RPMI7951 (cell line): ENCODE data around the gene KLK10. TPM values are rescaled to one million over a fixed set of nuclear protein-coding genes. Genes with fewer than 3 reads are reported as not detected.
"Not testable (repeated sequence)": the region's sequence is repeated elsewhere in the genome, so short reads cannot be mapped to it uniquely, and the experiment has no call there.

ENCODE experiments used
- DNase-seq: peaks from one replicate; pipeline ENCODE4 v3.0.0-alpha.2; 2012; ENCODE audit warnings: low read depth
- total RNA-seq: library from RNA; depleted of rRNA; stranded (reverse); fragments of >200 nt; shearing (Covaris generic); gene quantifications from 2 replicates; pipeline ENCODE4 v1.2.3, GENCODE V29; 2014

KLK10 gene
- total RNA-seq, 1 experiment from 2014 or later = not detected

- no peak for DNase-seq
Measured at GRCh38 chr19:51002089-51002532, 17.4 kb downstream of the KLK10 start.

- DNase-seq = no peak
Measured at GRCh38 chr19:51001515-51001914, 18.0 kb downstream of the KLK10 start, which contains the start of gene KLK8. KLK8 (minus strand) TSS chr19:51001604; CDS start chr19:51001167, 437 bp downstream.

GRCh38 chr19:51000981-51001380, 18.5 kb downstream of the KLK10 start:
- DNase-seq = no peak

GRCh38 chr19:51000426-51000825, 19.1 kb downstream of the KLK10 start:
- DNase-seq = no peak

GRCh38 chr19:50998686-50999085, 20.8 kb downstream of the KLK10 start:
- DNase-seq = no peak

- no peak for DNase-seq
Measured at GRCh38 chr19:50998061-50998460, 21.4 kb downstream of the KLK10 start.

- DNase-seq = peak; percentile 11
Measured at GRCh38 chr19:50994129-50994528, 25.4 kb downstream of the KLK10 start.

- no peak for DNase-seq
Measured at GRCh38 chr19:50992666-50993035, 26.9 kb downstream of the KLK10 start.

- not testable (repeated sequence) for DNase-seq
Measured at GRCh38 chr19:50984416-50984815, 35.1 kb downstream of the KLK10 start.

GRCh38 chr19:50983625-50984292, 35.8 kb downstream of the KLK10 start, which contains the start of gene KLK7:
KLK7 (minus strand) TSS chr19:50983917; CDS start chr19:50982399, 1,518 bp downstream.
- no peak for DNase-seq

GRCh38 chr19:50982186-50982585, 37.3 kb downstream of the KLK10 start:
- no peak for DNase-seq

GRCh38 chr19:50981587-50982146, 37.8 kb downstream of the KLK10 start:
- DNase-seq = no peak

- DNase-seq = no peak
Measured at GRCh38 chr19:50980208-50980607, 39.3 kb downstream of the KLK10 start.

- no peak for DNase-seq
Measured at GRCh38 chr19:50979758-50980157, 39.8 kb downstream of the KLK10 start.

- DNase-seq = no peak
Measured at GRCh38 chr19:50978772-50979390, 40.6 kb downstream of the KLK10 start.

- DNase-seq = no peak
Measured at GRCh38 chr19:50977626-50978025, 41.9 kb downstream of the KLK10 start.

GRCh38 chr19:50975766-50976165, 43.7 kb downstream of the KLK10 start:
- DNase-seq = peak; percentile 16

GRCh38 chr19:50974702-50975556, 44.6 kb downstream of the KLK10 start:
- DNase-seq = no peak

- DNase-seq = no peak
Measured at GRCh38 chr19:50972795-50973376, 46.6 kb downstream of the KLK10 start.

GRCh38 chr19:50969810-50970209, 49.7 kb downstream of the KLK10 start:
- not testable (repeated sequence) for DNase-seq

GRCh38 chr19:50969413-50969760, 50.1 kb downstream of the KLK10 start, which contains the start of gene KLK6:
KLK6 (minus strand) TSS chr19:50969591; CDS start chr19:50968104, 1,487 bp downstream.
- no peak for DNase-seq
